Measurements from ENCODE around the gene MAGEA2B.
"Not testable (repeated sequence)": the region's sequence is repeated elsewhere in the genome, so short reads cannot be mapped to it uniquely, and the experiment has no call there.

Gene MAGEA2B

DNA sequence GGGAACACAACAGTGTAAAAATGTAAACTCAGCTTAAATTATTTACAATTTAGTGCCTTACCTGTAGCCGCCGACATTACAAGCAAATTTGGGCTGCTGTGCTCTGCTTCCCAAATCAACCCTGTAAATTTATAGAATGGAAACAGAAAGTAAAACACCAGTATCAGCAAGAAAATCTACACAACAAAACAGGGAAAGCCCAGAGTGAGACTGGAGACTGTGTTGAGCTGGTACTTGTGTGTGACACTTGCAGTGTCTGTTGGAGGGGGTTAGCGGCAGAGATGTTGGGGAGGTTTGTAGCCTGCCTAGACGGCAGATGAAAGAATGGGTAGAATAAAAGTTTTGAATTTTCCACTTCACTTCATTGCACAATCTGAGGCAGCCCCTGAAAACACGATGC lies 1.2 kb upstream of the MAGEA2B start:
- not testable (repeated sequence) for H2BK12ac ChIP-seq (ENCODE audit: low read length in 2 of 2); H3K27ac ChIP-seq (ENCODE audit: low read length, poor library complexity, severe bottlenecking); H3K23ac ChIP-seq (ENCODE audit: low read length in 2 of 2); DNase-seq; H3K36me3 ChIP-seq (ENCODE audit: control insufficient read depth in 1 of 2, insufficient read depth in 2 of 2, low read depth in 1 of 2, low read length in 2 of 2); H2BK120ac ChIP-seq (ENCODE audit: low read depth, low read length); H4K91ac ChIP-seq (ENCODE audit: low read length); H4K8ac ChIP-seq (ENCODE audit: low read length); H2BK5ac ChIP-seq (ENCODE audit: low read depth, low read length, poor library complexity, severe bottlenecking); H3K4me1 ChIP-seq (ENCODE audit: control insufficient read depth, insufficient read depth, low read depth, low read length); H3K27me3 ChIP-seq (ENCODE audit: control insufficient read depth in 1 of 2, insufficient read depth in 1 of 2, low read length in 2 of 2); H3K4me3 ChIP-seq (ENCODE audit: insufficient read depth in 1 of 2, low read depth in 1 of 2, low read length in 2 of 2); H3K18ac ChIP-seq (ENCODE audit: low read depth in 1 of 2, low read length in 2 of 2); H3K9me3 ChIP-seq (ENCODE audit: control insufficient read depth, low read length); H2BK15ac ChIP-seq (ENCODE audit: low read depth, poor library complexity, severe bottlenecking); H3K79me1 ChIP-seq (replicated peaks; ENCODE audit: low read length, poor library complexity, severe bottlenecking); H3K4me2 ChIP-seq (ENCODE audit: low read length, poor library complexity, severe bottlenecking); H2AFZ ChIP-seq (ENCODE audit: low read depth, low read length); H3K9ac ChIP-seq (ENCODE audit: low read length); H2AK5ac ChIP-seq (ENCODE audit: low read length, severe bottlenecking); H3K14ac ChIP-seq (ENCODE audit: low read length in 2 of 2); H3K4ac ChIP-seq (ENCODE audit: low read depth in 1 of 2, low read length in 2 of 2)
- WGBS = no CpG with 5 or more reads among the region's 5 CpGs

- Histone ChIP-seq H3K9me3 (ENCODE audit: control insufficient read depth, low read length) (peaks cover 6% of the 10 kb centered on the region), H2BK5ac (ENCODE audit: low read depth, low read length, poor library complexity, severe bottlenecking) (no peak overlapping the region), H3K36me3 (ENCODE audit: control insufficient read depth in 1 of 2, insufficient read depth in 2 of 2, low read depth in 1 of 2, low read length in 2 of 2) (no peaks in the 10 kb centered on the region), H3K4me3 (ENCODE audit: insufficient read depth in 1 of 2, low read depth in 1 of 2, low read length in 2 of 2) (no peak overlapping the region), H3K23ac (ENCODE audit: low read length in 2 of 2) (no peak overlapping the region), H2BK12ac (ENCODE audit: low read length in 2 of 2) (no peak overlapping the region), H2AFZ (ENCODE audit: low read depth, low read length) (no peak overlapping the region), H4K91ac (ENCODE audit: low read length) (no peak overlapping the region), H4K8ac (ENCODE audit: low read length) (no peak overlapping the region), H3K4me2 (ENCODE audit: low read length, poor library complexity, severe bottlenecking) (no peak overlapping the region), H3K9ac (ENCODE audit: low read length) (no peak overlapping the region), H3K27ac (ENCODE audit: low read length, poor library complexity, severe bottlenecking) (no peak overlapping the region), H2AK5ac (ENCODE audit: low read length, severe bottlenecking) (no peak overlapping the region), H3K79me1 (replicated peaks; ENCODE audit: low read length, poor library complexity, severe bottlenecking) (no peaks in the 10 kb centered on the region), H3K4me1 (ENCODE audit: control insufficient read depth, insufficient read depth, low read depth, low read length) (no peaks in the 10 kb centered on the region), H3K14ac (ENCODE audit: low read length in 2 of 2) (no peak overlapping the region), H2BK15ac (ENCODE audit: low read depth, poor library complexity, severe bottlenecking) (no peak overlapping the region), H3K27me3 (ENCODE audit: control insufficient read depth in 1 of 2, insufficient read depth in 1 of 2, low read length in 2 of 2) (no peaks in the 10 kb centered on the region), H3K18ac (ENCODE audit: low read depth in 1 of 2, low read length in 2 of 2) (no peak overlapping the region), H2BK120ac (ENCODE audit: low read depth, low read length) (no peak overlapping the region), H3K4ac (ENCODE audit: low read depth in 1 of 2, low read length in 2 of 2) (no peak overlapping the region)
- DNase-seq = no peak
- 51% methylated on average over 7 of the region's 7 CpGs for WGBS
Measured at GRCh38 chrX:152725409-152725808, 11.0 kb downstream of the MAGEA2B start.

GRCh38 chrX:152733261-152733975 lies 19.0 kb downstream of the MAGEA2B start, which contains the start of the genes CSAG1 and MAGEA12:
Gene CSAG1 (minus strand): TSS chrX:152733721. CDS start chrX:152732460, 1,261 bp downstream.
Gene MAGEA12 (plus strand): TSS chrX:152733757. CDS start chrX:152736162, 2,405 bp downstream.
- no peak within 1 kb of the TSS for H3K27ac ChIP-seq (ENCODE audit: low read length, poor library complexity, severe bottlenecking)
- no peak within 1 kb of the TSS for H2BK15ac ChIP-seq (ENCODE audit: low read depth, poor library complexity, severe bottlenecking)
- H3K4me3 ChIP-seq (ENCODE audit: insufficient read depth in 1 of 2, low read depth in 1 of 2, low read length in 2 of 2) = no peak within 1 kb of the TSS
- H2BK120ac ChIP-seq (ENCODE audit: low read depth, low read length) = no peak within 1 kb of the TSS
- H3K18ac ChIP-seq (ENCODE audit: low read depth in 1 of 2, low read length in 2 of 2) = no peak within 1 kb of the TSS
- no peak within 1 kb of the TSS for H3K9ac ChIP-seq (ENCODE audit: low read length)
- H3K14ac ChIP-seq (ENCODE audit: low read length in 2 of 2) = no peak within 1 kb of the TSS
- no peak within 1 kb of the TSS for H4K91ac ChIP-seq (ENCODE audit: low read length)
- no peak within 1 kb of the TSS for H4K8ac ChIP-seq (ENCODE audit: low read length)
- H2BK5ac ChIP-seq (ENCODE audit: low read depth, low read length, poor library complexity, severe bottlenecking) = no peak within 1 kb of the TSS
- no peak within 1 kb of the TSS for H2AFZ ChIP-seq (ENCODE audit: low read depth, low read length)
- no peak within 1 kb of the TSS for H2AK5ac ChIP-seq (ENCODE audit: low read length, severe bottlenecking)
- H2BK12ac ChIP-seq (ENCODE audit: low read length in 2 of 2) = no peak within 1 kb of the TSS
- no peak within 1 kb of the TSS for H3K4me2 ChIP-seq (ENCODE audit: low read length, poor library complexity, severe bottlenecking)
- no peaks in the 10 kb centered on the region for H3K36me3 ChIP-seq (ENCODE audit: control insufficient read depth in 1 of 2, insufficient read depth in 2 of 2, low read depth in 1 of 2, low read length in 2 of 2)
- no peak within 1 kb of the TSS for H3K4ac ChIP-seq (ENCODE audit: low read depth in 1 of 2, low read length in 2 of 2)
- H3K79me1 ChIP-seq (replicated peaks; ENCODE audit: low read length, poor library complexity, severe bottlenecking) = no peaks in the 10 kb centered on the region
- H3K4me1 ChIP-seq (ENCODE audit: control insufficient read depth, insufficient read depth, low read depth, low read length) = no peaks in the 10 kb centered on the region
- no peaks in the 10 kb centered on the region for H3K9me3 ChIP-seq (ENCODE audit: control insufficient read depth, low read length)
- WGBS = 83% methylated on average over 6 of the region's 21 CpGs
- H3K27me3 ChIP-seq (ENCODE audit: control insufficient read depth in 1 of 2, insufficient read depth in 1 of 2, low read length in 2 of 2) = peaks cover 0 to 1% of the 10 kb centered on the region in 2 experiments
- DNase-seq = no peak
- no peak within 1 kb of the TSS for H3K23ac ChIP-seq (ENCODE audit: low read length in 2 of 2)

GRCh38 chrX:152734143-152734858 lies 19.9 kb downstream of the MAGEA2B start:
- H3K79me1 ChIP-seq (replicated peaks; ENCODE audit: low read length, poor library complexity, severe bottlenecking); H3K36me3 ChIP-seq (ENCODE audit: control insufficient read depth in 1 of 2, insufficient read depth in 2 of 2, low read depth in 1 of 2, low read length in 2 of 2); H4K8ac ChIP-seq (ENCODE audit: low read length); H2AFZ ChIP-seq (ENCODE audit: low read depth, low read length); H3K23ac ChIP-seq (ENCODE audit: low read length in 2 of 2); H3K4me3 ChIP-seq (ENCODE audit: insufficient read depth in 1 of 2, low read depth in 1 of 2, low read length in 2 of 2); H2BK15ac ChIP-seq (ENCODE audit: low read depth, poor library complexity, severe bottlenecking); H2BK120ac ChIP-seq (ENCODE audit: low read depth, low read length); DNase-seq; H2AK5ac ChIP-seq (ENCODE audit: low read length, severe bottlenecking); H2BK12ac ChIP-seq (ENCODE audit: low read length in 2 of 2); H3K9ac ChIP-seq (ENCODE audit: low read length); H3K18ac ChIP-seq (ENCODE audit: low read depth in 1 of 2, low read length in 2 of 2); H3K4me2 ChIP-seq (ENCODE audit: low read length, poor library complexity, severe bottlenecking); H3K27ac ChIP-seq (ENCODE audit: low read length, poor library complexity, severe bottlenecking); H3K4ac ChIP-seq (ENCODE audit: low read depth in 1 of 2, low read length in 2 of 2); H2BK5ac ChIP-seq (ENCODE audit: low read depth, low read length, poor library complexity, severe bottlenecking); H4K91ac ChIP-seq (ENCODE audit: low read length); H3K4me1 ChIP-seq (ENCODE audit: control insufficient read depth, insufficient read depth, low read depth, low read length); H3K27me3 ChIP-seq (ENCODE audit: control insufficient read depth in 1 of 2, insufficient read depth in 1 of 2, low read length in 2 of 2); H3K14ac ChIP-seq (ENCODE audit: low read length in 2 of 2); H3K9me3 ChIP-seq (ENCODE audit: control insufficient read depth, low read length): not testable (repeated sequence)
- 88% methylated on average over 15 of the region's 22 CpGs for WGBS

Measured in mesenchymal stem cell (in vitro differentiated cells and primary cell).